Panc1 (cell line): Measurements from ENCODE around the gene ZNF665. TPM values are rescaled to one million over a fixed set of nuclear protein-coding genes. Genes with fewer than 3 reads are reported as not detected.
"Not testable (repeated sequence)": the region's sequence is repeated elsewhere in the genome, so short reads cannot be mapped to it uniquely, and the experiment has no call there.

Experiments
- ATAC-seq: fragments of 200-7000 bp; cut with Tn5 transposase; 2 replicates; pipeline ENCODE4 v1.9.1; 2020; ENCODE audit warnings: mild to moderate bottlenecking, moderate library complexity
- BruUV-seq: library from RNA; stranded (reverse); fragments of 400-500 nt; replicated peaks from 2 replicates; lab custom pipeline; 2021; lab: Mats Ljungman, UMichigan
- CTCF ChIA-PET: fragments of 300-600 bp; sonication (Branson Sonifier 250); formaldehyde crosslinking; loops from one replicate; lab custom pipeline; 2022; ENCODE audit warnings: antibody characterized with exemption; lab: Charles Lee
- POLR2A ChIA-PET: fragments of 300-600 bp; sonication (Branson Sonifier 250); formaldehyde crosslinking; loops from one replicate; lab custom pipeline; 2022; ENCODE audit warnings: antibody characterized with exemption; lab: Charles Lee
- DNase-seq: peaks from one replicate; pipeline ENCODE4 v3.0.0-alpha.2; 2010; ENCODE audit warnings: low read depth, low spot score
- H3K27ac ChIP-seq: 2 replicates; pipeline ENCODE4 v1.5.1; 2011; ENCODE audit warnings: mild to moderate bottlenecking, low read length, inconsistent platforms
- H3K27me3 ChIP-seq: fragments of 200-500 bp; sonication (Bioruptor generic); 2 replicates; pipeline ENCODE4 v1.6.0; 2014; ENCODE audit warnings: low read length, inconsistent platforms; ENCODE audit not compliant: control insufficient read depth, insufficient read depth
- H3K36me3 ChIP-seq: fragments of 200-500 bp; sonication (Bioruptor generic); 2 replicates; pipeline ENCODE4 v1.5.1; 2014; ENCODE audit warnings: inconsistent platforms, mild to moderate bottlenecking, low read length, moderate library complexity; ENCODE audit not compliant: control insufficient read depth, insufficient read depth
- H3K4me1 ChIP-seq: 2 replicates; pipeline ENCODE4 v1.5.1; 2011; ENCODE audit warnings: inconsistent platforms, mild to moderate bottlenecking, low read length, moderate library complexity; ENCODE audit not compliant: control insufficient read depth, insufficient read depth
- H3K4me3 ChIP-seq, 2 experiments: 2 replicates each; pipeline ENCODE4 v1.5.1; 2011 to 2012; ENCODE audit warnings: low read depth in 2 of 2, low read length in 2 of 2, mild to moderate bottlenecking in 2 of 2, inconsistent platforms in 1 of 2, moderate library complexity in 1 of 2
- H3K9me3 ChIP-seq: fragments of 200-500 bp; sonication (Bioruptor generic); 2 replicates; pipeline ENCODE4 v1.5.1; 2014; ENCODE audit warnings: low read depth, mild to moderate bottlenecking, inconsistent platforms, low read length, moderate library complexity; ENCODE audit not compliant: control insufficient read depth, insufficient read depth
- CTCF ChIP-seq: fragments of 450-650 bp; IDR thresholded peaks from 2 replicates; pipeline ENCODE4 v1.5.1; 2017; ENCODE audit warnings: mild to moderate bottlenecking
- POLR2AphosphoS5 ChIP-seq: IDR thresholded peaks from 2 replicates; pipeline ENCODE4 v1.6.1; 2012; ENCODE audit warnings: mild to moderate bottlenecking, low read depth, low read length, moderate library complexity
- REST ChIP-seq, 2 experiments: IDR thresholded peaks; 2 replicates each; pipeline ENCODE4 v1.6.1; 2011 to 2012; ENCODE audit warnings: low read depth in 2 of 2, control low read depth in 1 of 2, low read length in 1 of 2, mild to moderate bottlenecking in 1 of 2, moderate library complexity in 1 of 2; ENCODE audit not compliant: insufficient read depth in 1 of 2
- SIN3A ChIP-seq: IDR thresholded peaks from 2 replicates; pipeline ENCODE4 v1.6.1; 2012; ENCODE audit warnings: low read depth, mild to moderate bottlenecking, low read length, moderate library complexity, borderline replicate concordance; ENCODE audit not compliant: insufficient read depth
- TCF7L2 ChIP-seq: IDR thresholded peaks from 2 replicates; pipeline ENCODE4 v1.6.1; 2011; ENCODE audit warnings: mild to moderate bottlenecking, low read depth, low read length, inconsistent platforms
- in situ Hi-C: cut with HindIII; loops from 2 replicates; pipeline ENCODE4 v1.10.0; 2016; ENCODE audit warnings: low sequenced_read_pairs, low pct_unique_long_range_greater_than_20kb
- intact Hi-C: fragments of 100-400 bp; cut with micrococcal nuclease; formaldehyde crosslinking; loops from one replicate; pipeline ENCODE4 v1.10.0; 2022; ENCODE audit not compliant: unreplicated experiment
- total RNA-seq: library from RNA; stranded (reverse); gene quantifications from one replicate; pipeline ENCODE4 v1.2.1, GENCODE V29; 2021; ENCODE audit not compliant: unreplicated experiment

Gene ZNF665
- total RNA-seq, 1 experiment from 2014 or later: 7.0 TPM

- no peaks in the 10 kb centered on the region for H3K36me3 ChIP-seq
- intact Hi-C loops (no loop called here), in situ Hi-C loops (no loop called here)
- CTCF ChIA-PET: no interaction called here
- POLR2A ChIA-PET: no interaction called here
- ATAC-seq (no peak), DNase-seq (no peak)
- no peaks in the 10 kb centered on the region for H3K27me3 ChIP-seq
- H3K4me1 ChIP-seq: no peaks in the 10 kb centered on the region
- peaks cover 24% of the 10 kb centered on the region; the same call in 1 of the 2 replicates for H3K9me3 ChIP-seq
- H3K27ac ChIP-seq: no peak overlapping the region
- H3K4me3 ChIP-seq: no peak overlapping the region
- BruUV-seq: no TSS peak
- TF ChIP-seq SIN3A (no peak), TCF7L2 (no peak), REST (IDR thresholded peaks at IDR 0.05; ENCODE audit: insufficient read depth in 1 of 2, low read depth in 2 of 2, low read length in 1 of 2) (no peak), CTCF (no peak), POLR2AphosphoS5 (no peak)
Measured at GRCh38 chr19:53224606-53225005, 31.4 kb upstream of the ZNF665 start.

GRCh38 chr19:53222716-53223115 is 29.6 kb upstream of the ZNF665 start:
- DNase-seq, H3K27me3 ChIP-seq, H3K4me1 ChIP-seq, CTCF ChIA-PET, H3K27ac ChIP-seq, intact Hi-C loops, in situ Hi-C loops, ATAC-seq, POLR2A ChIA-PET, H3K36me3 ChIP-seq, H3K4me3 ChIP-seq, BruUV-seq: not testable (repeated sequence)
- peaks cover 26% of the 10 kb centered on the region; the same call in 1 of the 2 replicates for H3K9me3 ChIP-seq

GRCh38 chr19:53212703-53213320 is 19.7 kb upstream of the ZNF665 start:
- Histone ChIP-seq H3K27ac (no peak overlapping the region), H3K9me3 (peaks cover 68% of the 10 kb centered on the region), H3K4me1 (no peaks in the 10 kb centered on the region), H3K4me3 (no peak overlapping the region), H3K36me3 (no peaks in the 10 kb centered on the region), H3K27me3 (no peaks in the 10 kb centered on the region)
- no TSS peak for BruUV-seq
- intact Hi-C loops (no loop called here), in situ Hi-C loops (no loop called here)
- CTCF ChIA-PET: no interaction called here
- POLR2A ChIA-PET: no interaction called here
- no peak for DNase-seq
- TF ChIP-seq REST (IDR thresholded peaks at IDR 0.05; ENCODE audit: insufficient read depth in 1 of 2, low read depth in 2 of 2, low read length in 1 of 2) (no peak), SIN3A (no peak), POLR2AphosphoS5 (no peak), TCF7L2 (no peak), CTCF (no peak)
- no peak for ATAC-seq

GRCh38 chr19:53211554-53211953 is 18.4 kb upstream of the ZNF665 start:
- POLR2A ChIA-PET, H3K27ac ChIP-seq, H3K4me3 ChIP-seq, H3K4me1 ChIP-seq, DNase-seq, H3K36me3 ChIP-seq, intact Hi-C loops, ATAC-seq, H3K27me3 ChIP-seq, BruUV-seq, CTCF ChIA-PET, in situ Hi-C loops: not testable (repeated sequence)
- peaks cover 68% of the 10 kb centered on the region for H3K9me3 ChIP-seq
